Large intestine (tissue), 3 donors: ENCODE results near the gene CSRP1. TPM values are rescaled to one million over a fixed set of nuclear protein-coding genes. Genes with fewer than 3 reads are reported as not detected.
"Not testable (repeated sequence)": the region's sequence is repeated elsewhere in the genome, so short reads cannot be mapped to it uniquely, and the experiment has no call there.

Experiments
- DNase-seq, 2 donors: peaks; one replicate each; pipeline versions ENCODE4 v3.0.0 to v3.0.0-alpha.2; 2013
- H3K27ac ChIP-seq: one replicate; pipeline ENCODE4 v1.5.1; 2013; ENCODE audit warnings: low read length
- H3K27me3 ChIP-seq: 2 replicates; pipeline ENCODE4 v1.6.1; 2013; ENCODE audit warnings: low read length; ENCODE audit not compliant: control insufficient read depth, insufficient read depth
- H3K36me3 ChIP-seq: 2 replicates; pipeline ENCODE4 v1.6.1; 2013; ENCODE audit warnings: low read length; ENCODE audit not compliant: control insufficient read depth, insufficient read depth
- H3K4me1 ChIP-seq: one replicate; pipeline ENCODE4 v1.6.1; 2013; ENCODE audit warnings: low read length; ENCODE audit not compliant: control insufficient read depth, insufficient read depth
- H3K4me3 ChIP-seq: one replicate; pipeline ENCODE4 v1.5.1; 2013; ENCODE audit warnings: low read length
- H3K9me3 ChIP-seq: one replicate; pipeline ENCODE4 v1.6.1; 2013; ENCODE audit warnings: mild to moderate bottlenecking, low read depth, low read length, moderate library complexity; ENCODE audit not compliant: control insufficient read depth
- WGBS: methylation state at CpG from one replicate; pipeline ENCODE4 v1.1.5; 2013; ENCODE audit warnings: low lambda C conversion rate; ENCODE audit not compliant: insufficient coverage; 5-methylcytosine and 5-hydroxymethylcytosine counted together
- polyA plus RNA-seq: library from polyadenylated mRNA; unstranded; fragments of 120-200 nt; gene quantifications from one replicate; pipeline ENCODE4 v1.2.1, GENCODE V29; 2013

The CSRP1 gene
- polyA plus RNA-seq, 1 donor = 187 TPM

- peak in 1 of 2 donors; percentile 50 for DNase-seq
- Histone ChIP-seq H3K27me3 (peaks cover 11% of the 10 kb centered on the region), H3K36me3 (no peaks in the 10 kb centered on the region), H3K4me1 (peaks cover 29% of the 10 kb centered on the region), H3K27ac (no peak overlapping the region), H3K9me3 (no peaks in the 10 kb centered on the region), H3K4me3 (no peak overlapping the region)
- WGBS = no CpG with 5 or more reads among the region's 6 CpGs
Observed at GRCh38 chr1:201476670-201477344, 30.1 kb downstream of the CSRP1 start.

- peaks cover 4% of the 10 kb centered on the region for H3K27me3 ChIP-seq
- WGBS = no CpG with 5 or more reads among the region's 8 CpGs
- no peak for DNase-seq
- H3K4me3 ChIP-seq = no peak overlapping the region
- H3K9me3 ChIP-seq = no peaks in the 10 kb centered on the region
- no peaks in the 10 kb centered on the region for H3K36me3 ChIP-seq
- H3K4me1 ChIP-seq = peaks cover 22% of the 10 kb centered on the region
- H3K27ac ChIP-seq = no peak overlapping the region
Observed at GRCh38 chr1:201475915-201476669, 30.8 kb downstream of the CSRP1 start.

GRCh38 chr1:201475130-201475529 lies 31.8 kb downstream of the CSRP1 start:
- no peaks in the 10 kb centered on the region for H3K9me3 ChIP-seq
- H3K4me3 ChIP-seq = no peak overlapping the region
- no CpG with 5 or more reads among the region's 2 CpGs for WGBS
- peak overlapping the region; percentile 48 for H3K27ac ChIP-seq
- peak; percentile 75 to 83 for DNase-seq
- H3K36me3 ChIP-seq = no peaks in the 10 kb centered on the region
- peaks cover 14% of the 10 kb centered on the region for H3K4me1 ChIP-seq
- peaks cover 5% of the 10 kb centered on the region for H3K27me3 ChIP-seq

GRCh38 chr1:201473296-201473695 lies 33.6 kb downstream of the CSRP1 start:
- WGBS = 90% methylated on average over 2 of the region's 2 CpGs
- Histone ChIP-seq H3K4me1 (peaks cover 17% of the 10 kb centered on the region), H3K27me3 (peaks cover 16% of the 10 kb centered on the region), H3K4me3 (no peak overlapping the region), H3K36me3 (no peaks in the 10 kb centered on the region), H3K9me3 (no peaks in the 10 kb centered on the region), H3K27ac (no peak overlapping the region)
- no peak for DNase-seq

- no CpG with 5 or more reads among the region's 8 CpGs for WGBS
Observed at GRCh38 chr1:201472321-201472720, 34.6 kb downstream of the CSRP1 start.

GRCh38 chr1:201471772-201472171 lies 35.2 kb downstream of the CSRP1 start:
- no peak for DNase-seq
- H3K27ac ChIP-seq = no peak overlapping the region
- no CpG with 5 or more reads among the region's 3 CpGs for WGBS
- H3K9me3 ChIP-seq = no peaks in the 10 kb centered on the region
- no peaks in the 10 kb centered on the region for H3K36me3 ChIP-seq
- no peak overlapping the region for H3K4me3 ChIP-seq
- peaks cover 24% of the 10 kb centered on the region for H3K4me1 ChIP-seq
- peaks cover 23% of the 10 kb centered on the region for H3K27me3 ChIP-seq

More at GRCh38 chr1:201472321-201472720, 34.6 kb downstream of the CSRP1 start:
- H3K4me3 ChIP-seq, H3K9me3 ChIP-seq, H3K36me3 ChIP-seq, DNase-seq, H3K27ac ChIP-seq: not testable (repeated sequence)
- Histone ChIP-seq H3K4me1 (peaks cover 24% of the 10 kb centered on the region), H3K27me3 (peaks cover 23% of the 10 kb centered on the region)

- Histone ChIP-seq H3K4me3 (no peak overlapping the region), H3K36me3 (peaks cover 2% of the 10 kb centered on the region), H3K9me3 (no peaks in the 10 kb centered on the region), H3K27ac (no peak overlapping the region), H3K27me3 (peaks cover 23% of the 10 kb centered on the region), H3K4me1 (peaks cover 17% of the 10 kb centered on the region)
- no CpG with 5 or more reads among the region's 4 CpGs for WGBS
- DNase-seq = no peak
Observed at GRCh38 chr1:201470581-201470980, 36.3 kb downstream of the CSRP1 start.

GRCh38 chr1:201469645-201470074 lies 37.3 kb downstream of the CSRP1 start:
- Histone ChIP-seq H3K36me3 (peaks cover 8% of the 10 kb centered on the region), H3K27me3 (peaks cover 23% of the 10 kb centered on the region), H3K27ac (peak overlapping the region; percentile 11), H3K9me3 (no peaks in the 10 kb centered on the region), H3K4me3 (peak overlapping the region; percentile 55), H3K4me1 (peaks cover 12% of the 10 kb centered on the region)
- no peak for DNase-seq
- no CpG with 5 or more reads among the region's 16 CpGs for WGBS

GRCh38 chr1:201468844-201469644 lies 37.9 kb downstream of the CSRP1 start, which contains the start of gene PHLDA3:
Gene PHLDA3 (minus strand): TSS chr1:201469188. CDS start chr1:201468786, 402 bp downstream.
- peak; percentile 71 to 81 for DNase-seq
- H3K27me3 ChIP-seq = peaks cover 23% of the 10 kb centered on the region
- no peaks in the 10 kb centered on the region for H3K9me3 ChIP-seq
- WGBS = no CpG with 5 or more reads among the region's 76 CpGs
- peaks cover 8% of the 10 kb centered on the region for H3K36me3 ChIP-seq
- peaks cover 12% of the 10 kb centered on the region for H3K4me1 ChIP-seq
- H3K27ac ChIP-seq = peak within 1 kb of the TSS; percentile 51
- H3K4me3 ChIP-seq = peak within 1 kb of the TSS; percentile 55

- Histone ChIP-seq H3K27ac (peak overlapping the region; percentile 51), H3K27me3 (peaks cover 23% of the 10 kb centered on the region), H3K9me3 (no peaks in the 10 kb centered on the region), H3K4me1 (peaks cover 12% of the 10 kb centered on the region), H3K4me3 (peak overlapping the region; percentile 55), H3K36me3 (peaks cover 8% of the 10 kb centered on the region)
- DNase-seq = peak in 1 of 2 donors; percentile 61
- no CpG with 5 or more reads among the region's 44 CpGs for WGBS
Observed at GRCh38 chr1:201468501-201468843, 38.5 kb downstream of the CSRP1 start.
